ENCODE data around the gene SPIRE2.
"Not testable (repeated sequence)": the region's sequence is repeated elsewhere in the genome, so short reads cannot be mapped to it uniquely, and the experiment has no call there.

Gene SPIRE2

DNA sequence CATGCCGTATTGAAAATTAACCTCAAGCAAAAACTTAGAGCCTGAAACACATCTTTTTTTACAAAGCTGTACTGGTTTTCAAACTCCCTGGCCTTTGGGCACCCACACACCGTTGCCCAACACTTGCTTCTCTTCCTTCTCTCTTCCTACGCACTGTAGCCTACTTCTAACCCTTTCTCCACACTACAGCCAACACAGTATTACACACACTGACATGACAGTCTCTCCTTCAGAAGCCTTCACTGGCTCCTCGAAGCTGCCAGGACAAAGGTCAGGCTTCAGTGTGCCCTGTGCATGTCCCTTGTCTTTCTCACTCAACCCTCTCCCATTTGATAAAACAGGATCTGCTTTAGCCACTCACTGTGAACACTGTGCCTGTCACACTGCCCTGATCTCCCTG lies 19.8 kb upstream of the SPIRE2 start:
- DNase-seq: no peak

DNA sequence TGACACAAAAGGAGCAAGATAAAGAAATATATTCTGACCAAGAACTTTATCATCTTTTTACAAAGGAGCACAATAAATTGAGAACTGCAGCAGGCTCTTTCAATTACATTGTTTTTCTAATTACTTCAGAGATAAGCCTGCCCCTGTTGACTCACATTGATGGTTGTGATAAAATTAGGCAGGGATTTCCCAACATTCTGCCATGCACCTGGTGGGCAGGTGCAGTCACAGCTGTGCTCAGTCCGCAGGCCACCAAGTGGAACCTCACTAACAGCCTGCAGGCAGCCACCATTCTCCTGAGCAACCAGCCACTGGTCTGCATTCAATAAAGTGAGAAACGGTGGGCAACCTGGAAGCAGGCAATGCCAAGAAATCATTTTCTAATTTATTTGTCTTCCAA lies 17.0 kb upstream of the SPIRE2 start:
- DNase-seq: no peak

DNA sequence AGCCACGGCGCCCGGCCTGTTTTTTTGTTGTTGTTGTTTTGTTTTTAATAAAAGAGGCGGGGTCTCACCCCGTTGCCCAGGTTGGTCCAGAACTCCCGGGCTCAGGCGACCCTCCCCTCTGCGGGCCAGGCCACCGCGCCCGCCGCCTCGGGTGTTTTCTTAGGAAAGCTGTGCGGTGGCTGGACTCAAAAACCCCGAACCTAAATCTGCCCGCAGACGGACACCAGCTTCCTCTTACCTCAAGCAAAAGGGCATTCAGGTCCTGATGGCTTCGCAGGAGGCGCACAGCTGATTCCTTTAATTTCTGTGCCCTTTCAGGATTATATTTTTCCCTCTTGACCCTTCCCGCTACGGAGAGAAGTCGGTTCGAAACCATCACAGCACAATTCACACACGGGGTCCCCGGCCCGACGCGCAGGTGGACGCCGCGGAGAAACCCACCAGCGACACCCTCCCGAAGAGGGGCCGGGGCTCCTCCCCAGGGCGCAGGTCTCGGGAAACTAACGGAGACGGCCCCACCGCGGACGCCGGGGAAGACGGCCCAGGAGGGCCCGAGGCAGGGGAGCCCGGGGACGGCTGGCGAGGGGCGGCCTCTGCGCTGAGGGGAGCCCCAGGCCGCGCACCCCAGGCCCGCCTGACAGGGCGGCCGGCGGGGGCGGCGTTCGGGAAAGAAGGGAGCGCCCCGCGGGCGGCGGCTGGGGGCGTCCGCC lies 12.5 kb upstream of the SPIRE2 start:
- DNase-seq: peak; percentile 25 to 34

DNA sequence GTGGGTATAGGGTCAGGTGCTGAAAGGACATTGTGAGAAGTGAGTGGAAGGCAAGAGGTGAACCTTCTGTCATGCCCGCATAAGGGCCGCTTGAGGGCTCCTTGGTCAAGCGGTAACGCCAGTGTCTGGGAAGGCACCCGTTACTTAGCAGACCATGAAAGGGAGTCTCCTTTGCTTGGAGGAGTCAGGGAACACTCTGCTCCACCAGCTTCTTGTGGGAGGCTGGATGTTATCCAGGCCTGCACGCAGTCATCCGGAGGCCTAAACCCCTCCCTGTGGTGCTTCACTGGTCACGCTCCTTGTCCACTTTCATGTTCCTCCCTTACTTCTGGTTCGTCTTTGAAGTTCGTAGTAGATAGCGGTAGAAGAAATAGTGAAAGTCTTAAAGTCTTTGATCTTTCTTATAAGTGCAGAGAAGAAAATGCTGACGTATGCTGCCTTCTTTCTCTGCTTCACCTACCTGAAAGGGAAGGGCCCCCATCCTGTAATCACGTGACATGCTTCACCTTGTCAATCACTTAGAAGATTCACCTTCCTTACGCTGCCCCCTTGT lies 9.3 kb upstream of the SPIRE2 start:
- not testable (repeated sequence) for DNase-seq

DNA sequence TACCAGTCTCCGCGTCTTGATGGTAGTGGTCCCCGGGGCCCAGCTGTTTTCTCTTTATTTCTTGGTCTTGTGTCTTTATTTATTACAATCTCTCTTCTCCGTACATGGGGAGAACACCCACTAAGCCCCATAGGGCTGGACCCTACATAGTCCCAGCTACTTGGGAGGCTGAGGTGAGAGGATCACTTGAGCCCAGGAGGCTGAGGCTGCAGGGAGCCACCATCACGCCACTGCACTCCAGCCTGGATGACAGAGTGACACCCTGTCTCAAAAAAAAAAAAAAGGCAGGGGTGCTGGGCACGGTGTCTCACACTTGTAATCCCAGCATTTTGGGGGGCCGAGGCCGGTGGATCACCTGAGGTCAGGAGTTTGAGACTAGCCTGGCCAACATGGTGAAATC lies 8.8 kb upstream of the SPIRE2 start:
- DNase-seq: not testable (repeated sequence)

DNA sequence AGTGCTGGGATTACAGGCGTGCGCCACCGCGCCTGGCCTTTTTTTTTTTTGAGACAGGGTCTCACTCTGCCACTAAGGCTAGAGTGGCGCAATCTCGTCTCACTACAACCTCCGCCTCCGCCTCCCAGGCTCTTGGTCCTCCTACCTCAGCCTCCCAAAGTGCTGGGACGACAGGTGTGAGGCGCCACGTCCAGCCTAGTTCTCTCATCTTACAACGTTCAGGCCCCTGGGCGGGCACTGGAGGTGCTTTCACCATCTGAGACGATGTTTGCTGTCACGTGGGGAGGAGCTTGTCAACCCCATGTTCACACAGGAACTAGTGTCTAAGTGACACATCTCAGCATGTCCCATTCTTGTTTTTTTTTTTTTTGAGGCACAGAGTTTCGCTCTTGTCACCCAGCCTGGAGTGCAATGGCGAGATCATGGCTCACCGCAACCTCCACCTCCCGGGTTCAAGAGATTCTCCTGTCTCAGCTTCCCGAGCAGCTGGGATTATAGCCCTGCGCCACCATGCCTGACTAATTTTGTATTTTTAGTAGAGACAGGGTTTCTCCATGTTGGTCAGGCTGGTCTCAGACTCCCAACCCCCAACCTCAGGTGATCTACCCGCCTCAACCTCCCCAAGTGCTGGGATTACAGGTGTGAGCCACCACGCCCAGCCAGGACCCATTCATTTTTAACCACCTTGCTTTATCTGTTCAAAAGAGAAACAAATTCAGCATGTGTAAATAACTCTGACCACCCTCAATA lies 6.7 kb upstream of the SPIRE2 start:
- DNase-seq: no peak

DNA sequence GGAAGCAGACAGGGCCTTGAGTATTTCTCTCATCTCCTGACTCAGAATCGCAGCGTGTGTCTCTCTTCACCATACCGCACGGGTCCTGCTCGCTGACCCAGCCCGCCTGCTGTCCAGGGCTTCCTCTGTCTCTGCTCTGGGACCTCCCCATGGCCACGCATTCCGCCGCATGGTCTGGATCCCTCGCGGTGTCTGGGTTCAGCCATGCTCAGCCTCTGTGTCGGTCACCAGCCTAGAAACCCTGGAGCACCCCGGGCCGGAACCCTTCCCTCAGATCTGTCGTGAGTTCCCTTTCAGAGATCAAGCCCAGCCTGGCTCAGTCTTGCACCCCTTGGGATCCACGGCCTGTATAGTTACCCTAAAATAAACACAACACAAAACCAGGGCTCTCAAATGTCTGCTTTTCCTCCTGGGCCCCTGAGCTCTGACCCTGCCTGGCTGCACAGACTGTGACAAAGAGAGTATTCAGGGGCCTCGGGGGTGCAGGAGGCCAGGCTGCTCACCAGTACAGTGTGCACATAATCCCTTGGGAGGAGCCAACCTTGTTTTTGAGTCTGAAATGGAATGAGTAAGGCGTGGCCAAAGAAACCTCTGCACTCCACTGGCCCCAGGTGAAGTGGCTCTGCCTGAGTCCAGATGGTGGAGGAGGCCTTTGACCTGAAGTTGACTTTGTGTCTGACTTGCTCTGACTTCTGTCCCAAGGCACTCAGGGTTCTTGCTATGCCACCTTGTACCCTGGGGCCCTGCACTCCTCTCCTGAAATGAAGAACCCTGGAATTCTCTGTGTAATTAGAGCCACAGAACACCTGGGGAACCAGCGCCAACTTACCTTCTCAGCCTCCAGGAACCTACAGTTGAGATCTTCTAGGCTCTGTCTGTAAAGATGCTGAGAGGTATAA lies 5.8 kb upstream of the SPIRE2 start:
- no peak for DNase-seq

DNA sequence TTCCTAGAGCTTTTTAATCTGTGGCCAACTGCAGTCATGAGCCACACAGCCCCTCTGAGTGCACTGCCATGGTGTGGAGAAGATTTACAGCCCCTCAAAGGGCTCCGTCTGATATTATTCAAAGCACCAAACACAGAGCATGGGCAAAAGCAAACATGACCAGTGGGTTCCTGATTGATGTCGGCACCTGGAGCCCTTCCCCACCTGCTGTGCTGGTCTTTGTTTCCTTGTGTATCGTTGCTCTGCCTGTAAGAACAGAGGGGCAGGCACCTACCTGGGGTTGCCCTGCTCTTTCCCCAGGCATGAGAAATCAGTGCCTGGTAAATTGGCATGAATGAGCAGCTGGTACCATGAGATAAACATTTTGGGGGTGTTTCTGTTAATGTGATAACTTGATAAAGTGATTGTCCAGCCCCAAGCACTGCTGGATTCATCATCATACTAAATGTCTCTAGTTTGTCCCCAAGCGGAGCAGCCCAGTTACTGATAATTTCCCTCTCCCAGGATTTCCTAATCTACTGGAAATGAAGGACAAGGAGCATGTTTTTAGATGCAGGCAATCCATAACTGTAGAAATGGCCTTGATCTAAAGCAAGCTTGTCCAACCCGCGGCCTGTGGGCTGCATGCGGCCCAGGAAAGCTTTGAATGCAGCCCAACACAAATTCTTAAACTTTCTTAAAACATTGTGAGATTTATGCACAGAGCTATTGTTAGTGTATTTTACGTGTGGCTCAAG lies 5.0 kb upstream of the SPIRE2 start:
- DNase-seq: no peak

DNA sequence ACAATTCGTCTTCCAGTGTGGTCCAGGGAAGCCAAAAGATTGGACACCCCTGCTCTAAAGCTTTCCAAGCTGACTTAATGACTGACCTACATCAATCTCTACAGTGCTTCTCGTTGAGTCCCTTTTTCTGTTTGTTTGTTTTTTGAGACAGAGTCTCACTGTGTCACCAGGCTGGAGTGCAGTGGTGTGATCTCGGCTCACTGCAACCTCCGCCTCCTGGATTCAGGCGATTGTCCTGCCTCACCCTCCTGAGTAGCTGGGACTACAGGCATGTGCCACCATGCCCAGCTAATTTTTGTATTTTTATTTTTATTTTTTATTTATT lies 4.5 kb upstream of the SPIRE2 start:
- not testable (repeated sequence) for DNase-seq

DNA sequence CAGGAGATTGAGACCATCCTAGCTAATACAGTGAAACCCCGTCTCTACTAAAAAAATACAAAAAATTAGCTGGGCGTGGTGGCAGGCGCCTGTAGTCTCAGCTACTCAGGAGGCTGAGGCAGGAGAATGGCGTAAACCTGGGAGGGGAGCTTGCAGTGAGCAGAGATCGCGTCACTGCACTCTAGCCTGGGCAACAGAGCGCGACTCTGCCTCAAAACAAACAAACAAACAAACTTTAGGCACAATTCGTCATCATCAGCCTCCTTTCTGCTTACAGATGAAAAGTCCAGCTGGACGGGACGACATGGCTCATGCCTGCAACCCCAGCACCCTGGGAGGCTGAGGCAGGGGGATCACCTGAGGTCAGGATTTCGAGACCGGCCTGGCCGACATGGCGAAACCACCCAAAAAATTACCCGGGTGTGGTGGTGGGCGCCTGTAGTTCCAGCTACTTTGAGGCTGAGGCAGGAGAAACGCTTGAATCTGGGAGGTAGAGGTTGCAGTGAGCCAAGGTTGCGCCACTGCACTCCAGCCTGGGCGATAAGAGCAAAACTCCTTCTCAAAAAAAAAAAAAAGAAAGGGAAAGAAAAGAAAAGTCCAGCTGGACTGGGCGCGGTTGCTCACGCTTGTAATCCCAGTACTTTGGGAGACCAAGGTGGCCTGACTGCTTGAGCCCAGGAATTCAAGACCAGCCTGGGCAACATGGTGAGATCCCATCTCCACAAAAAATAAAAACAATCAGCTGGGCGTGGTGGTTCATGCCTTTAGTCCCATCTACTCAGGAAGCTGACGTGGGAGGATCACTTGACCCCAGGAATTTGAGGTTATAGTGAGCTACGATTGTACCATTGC lies 1.5 kb upstream of the SPIRE2 start:
- DNase-seq: no peak

DNA sequence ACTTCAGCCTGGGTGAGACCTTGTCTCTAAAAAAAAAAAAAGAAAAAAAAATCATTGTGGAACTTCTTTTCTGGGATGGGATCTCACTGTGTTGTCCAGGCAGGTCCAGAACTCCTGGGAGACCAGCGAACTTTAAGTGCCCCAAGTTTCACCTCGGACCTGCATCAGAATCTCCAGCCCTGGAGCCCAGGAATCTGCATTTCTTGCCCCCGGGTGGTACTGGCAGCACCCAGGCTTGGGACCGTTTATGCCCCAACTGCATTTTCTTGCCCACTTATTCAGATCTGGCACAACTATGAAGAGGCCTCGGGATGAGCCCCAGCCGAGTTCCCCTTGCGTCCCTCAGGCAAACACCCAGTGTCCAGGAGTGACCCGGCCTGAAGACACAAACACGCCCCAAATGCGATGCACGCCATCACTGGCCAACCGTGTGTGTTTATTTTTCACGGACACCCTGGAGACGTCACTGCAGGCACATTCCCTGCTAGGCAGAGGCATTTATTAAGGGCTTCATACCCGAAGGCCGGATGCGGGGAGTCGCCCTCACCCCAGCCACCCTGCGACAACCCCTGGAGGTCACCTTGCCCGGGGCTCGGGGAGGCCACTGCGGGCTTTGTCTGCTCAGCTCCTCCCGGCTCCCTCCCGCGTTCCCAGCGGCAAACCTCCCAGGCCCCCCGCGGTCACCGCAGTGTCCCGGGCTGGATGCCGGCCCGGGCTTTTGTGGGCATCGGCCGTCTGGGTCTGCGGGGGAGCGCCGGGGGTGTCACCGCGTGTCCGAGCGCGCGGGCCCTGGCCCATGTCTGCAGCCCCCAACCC lies 684 bp upstream of the SPIRE2 start:
- DNase-seq: no peak

DNA sequence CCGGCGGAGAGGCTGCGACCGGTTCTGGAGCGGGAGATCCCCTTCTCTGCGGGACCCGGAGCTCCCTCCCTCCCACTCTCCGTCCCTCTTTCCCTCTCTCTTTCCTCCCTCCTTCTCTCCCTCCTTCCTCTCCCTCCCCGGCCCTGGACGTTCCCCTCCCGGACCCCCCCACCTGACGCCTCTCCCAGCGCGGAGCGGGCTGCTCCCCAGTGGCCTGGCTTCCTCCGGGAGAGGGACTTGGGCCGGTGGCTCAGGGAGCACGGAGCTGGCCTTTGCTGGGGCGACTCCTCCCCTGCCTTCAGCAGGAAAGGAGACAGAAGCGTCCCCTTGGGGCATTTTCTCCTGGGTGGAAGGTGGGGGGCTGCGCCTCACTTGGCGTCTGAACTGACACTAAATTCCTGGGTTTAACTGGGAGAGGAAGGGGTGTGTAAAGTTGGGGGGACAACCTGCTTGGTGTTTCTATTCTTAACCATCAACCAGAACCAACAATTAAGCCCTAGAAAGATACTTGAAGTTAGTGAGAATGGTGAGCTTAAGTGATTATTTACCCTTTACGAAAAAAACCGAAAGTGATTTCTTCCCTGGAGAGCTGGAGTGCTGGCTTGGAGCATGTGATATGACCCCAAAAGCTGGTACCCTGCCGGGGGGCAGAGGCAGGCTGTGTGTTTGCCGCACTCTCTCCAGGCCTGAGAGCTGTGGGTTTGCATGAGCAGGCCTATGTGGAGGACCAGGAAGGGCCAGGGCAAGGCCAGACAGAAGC lies 775 bp downstream of the SPIRE2 start:
- DNase-seq: no peak

DNA sequence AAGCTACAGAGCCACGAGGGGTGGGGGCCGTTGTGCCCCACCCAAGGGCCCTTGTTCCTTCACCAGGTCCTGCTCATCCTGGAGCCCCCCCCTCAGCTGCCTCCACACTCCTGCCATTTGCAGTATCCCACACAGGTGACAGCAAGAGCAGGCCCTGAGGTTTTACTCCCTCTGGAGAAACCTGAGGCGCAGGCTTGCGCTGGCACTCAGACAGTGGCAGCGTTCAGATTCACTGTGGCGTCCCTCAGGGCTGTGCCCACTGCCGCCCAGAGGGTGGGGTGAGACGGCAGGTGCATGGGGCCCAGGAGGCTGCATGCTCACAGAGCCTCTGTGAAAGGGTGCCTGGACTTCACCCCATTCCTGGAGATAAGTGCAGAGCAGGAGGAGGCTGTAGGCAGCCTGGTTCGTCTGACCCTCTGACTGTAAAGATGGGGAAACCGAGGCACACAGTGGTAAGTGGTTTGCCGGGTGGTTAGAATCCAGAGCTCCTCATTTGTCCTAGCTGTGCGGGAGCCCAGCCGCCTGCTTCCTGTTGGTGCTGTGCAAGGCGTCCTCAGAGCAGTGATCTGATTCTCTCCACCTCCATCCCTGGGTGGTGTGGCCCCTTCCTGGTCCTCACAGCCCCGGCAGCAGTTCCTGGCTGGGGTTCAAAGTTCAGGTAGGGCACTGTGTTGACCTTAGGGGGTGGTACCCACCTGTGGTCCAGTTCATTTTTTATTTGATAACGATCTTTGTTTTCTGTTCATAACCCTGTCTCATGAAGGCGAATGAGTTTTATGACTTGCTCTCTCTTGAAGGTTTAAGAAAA lies 1.6 kb downstream of the SPIRE2 start:
- DNase-seq: no peak

DNA sequence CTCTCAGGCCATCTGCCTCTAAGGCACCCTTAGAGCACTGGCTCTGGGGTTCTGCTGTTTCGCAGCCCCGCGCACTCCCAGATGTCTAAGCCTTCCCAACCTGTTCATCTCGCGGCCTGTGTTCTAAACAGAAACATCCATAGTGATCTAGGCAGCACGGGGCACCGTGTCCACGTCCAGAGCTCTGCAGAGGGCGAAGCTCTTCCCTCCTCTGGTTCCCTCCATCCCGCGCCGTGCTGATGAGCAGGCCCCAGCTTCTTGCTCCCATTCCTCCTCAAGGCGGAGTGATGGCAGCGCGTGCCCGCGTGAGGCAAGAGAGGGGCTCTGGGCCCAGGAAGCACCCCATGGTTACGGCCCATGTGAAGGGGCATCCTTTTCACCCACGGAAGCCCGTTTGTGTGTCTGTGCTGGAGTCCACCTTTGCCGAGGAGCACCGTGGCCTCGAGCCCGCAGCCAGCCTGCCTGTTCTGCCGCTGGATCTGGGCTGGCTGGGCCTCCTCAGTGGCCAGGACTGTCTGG lies 3.6 kb downstream of the SPIRE2 start:
- DNase-seq: no peak

DNA sequence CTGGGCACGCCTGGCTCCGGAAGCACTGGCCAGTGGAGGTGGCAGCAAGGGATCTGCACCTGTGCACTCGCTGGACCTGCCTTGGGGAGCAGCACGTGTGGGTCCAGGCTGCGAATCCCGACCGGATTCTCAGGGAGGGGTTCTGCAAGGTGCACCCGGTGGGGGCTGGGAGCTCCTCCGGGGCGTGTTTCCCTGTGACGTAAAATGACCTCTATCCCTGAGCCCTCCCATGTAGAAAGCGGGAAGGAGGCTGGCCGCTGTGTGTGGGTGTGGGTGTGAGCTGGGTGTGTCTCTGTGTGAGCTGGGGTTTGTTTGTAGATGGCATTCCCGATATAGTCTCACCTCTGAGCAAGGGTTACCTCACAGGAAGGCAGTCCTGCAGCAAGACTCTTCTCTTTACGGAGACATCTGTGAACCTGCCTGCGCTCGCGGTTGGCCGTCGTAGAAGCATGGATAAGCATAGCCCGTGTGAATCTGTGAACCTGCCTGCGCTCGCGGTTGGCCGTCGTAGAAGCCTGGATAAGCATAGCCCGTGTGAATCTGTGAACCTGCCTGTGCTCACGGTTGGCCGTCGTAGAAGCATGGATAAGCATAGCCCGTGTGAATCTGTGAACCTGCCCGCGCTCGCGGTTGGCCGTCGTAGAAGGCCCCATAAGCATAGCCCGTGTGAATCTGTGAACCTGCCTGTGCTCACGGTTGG lies 5.5 kb downstream of the SPIRE2 start:
- DNase-seq: not testable (repeated sequence)

DNA sequence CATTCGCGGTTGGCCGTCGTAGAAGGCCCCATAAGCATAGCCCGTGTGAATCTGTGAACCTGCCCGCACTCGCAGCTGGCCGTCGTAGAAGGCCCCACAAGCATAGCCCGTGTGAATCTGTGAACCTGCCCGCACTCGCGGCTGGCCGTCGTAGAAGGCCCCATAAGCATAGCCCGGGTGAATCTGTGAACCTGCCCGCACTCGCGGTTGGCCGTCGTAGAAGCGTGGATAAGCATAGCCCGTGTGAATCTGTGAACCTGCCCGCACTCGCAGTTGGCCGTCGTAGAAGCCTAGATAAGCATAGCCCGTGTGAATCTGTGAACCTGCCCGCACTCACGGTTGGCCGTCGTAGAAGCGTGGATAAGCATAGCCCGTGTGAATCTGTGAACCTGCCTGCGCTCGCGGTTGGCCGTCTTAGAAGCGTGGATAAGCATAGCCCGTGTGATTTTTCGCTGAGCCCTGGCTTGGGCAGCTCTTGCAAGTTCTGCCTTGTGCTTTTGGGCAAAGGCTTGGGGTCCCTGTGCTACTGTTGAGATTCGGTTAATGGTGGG lies 6.6 kb downstream of the SPIRE2 start:
- not testable (repeated sequence) for DNase-seq

DNA sequence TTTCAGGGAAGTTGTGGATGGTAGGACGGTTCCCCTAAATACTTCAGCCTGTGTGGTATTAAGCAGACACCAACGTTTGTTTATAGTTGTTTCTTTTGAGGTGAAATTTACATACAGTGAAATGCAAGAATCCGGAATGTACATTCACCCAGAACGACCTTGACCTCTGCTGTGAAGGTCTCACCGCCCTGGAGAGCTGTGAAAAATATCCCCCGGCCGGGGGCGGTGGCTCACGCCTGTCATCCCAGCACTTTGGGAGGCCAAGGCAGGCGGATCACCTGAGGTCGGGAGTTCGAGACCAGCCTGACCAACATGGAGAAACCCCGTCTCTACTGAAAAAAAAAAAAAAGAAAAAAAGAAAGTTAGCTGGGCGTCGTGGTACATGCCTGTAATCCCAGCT lies 8.2 kb downstream of the SPIRE2 start:
- not testable (repeated sequence) for DNase-seq

DNA sequence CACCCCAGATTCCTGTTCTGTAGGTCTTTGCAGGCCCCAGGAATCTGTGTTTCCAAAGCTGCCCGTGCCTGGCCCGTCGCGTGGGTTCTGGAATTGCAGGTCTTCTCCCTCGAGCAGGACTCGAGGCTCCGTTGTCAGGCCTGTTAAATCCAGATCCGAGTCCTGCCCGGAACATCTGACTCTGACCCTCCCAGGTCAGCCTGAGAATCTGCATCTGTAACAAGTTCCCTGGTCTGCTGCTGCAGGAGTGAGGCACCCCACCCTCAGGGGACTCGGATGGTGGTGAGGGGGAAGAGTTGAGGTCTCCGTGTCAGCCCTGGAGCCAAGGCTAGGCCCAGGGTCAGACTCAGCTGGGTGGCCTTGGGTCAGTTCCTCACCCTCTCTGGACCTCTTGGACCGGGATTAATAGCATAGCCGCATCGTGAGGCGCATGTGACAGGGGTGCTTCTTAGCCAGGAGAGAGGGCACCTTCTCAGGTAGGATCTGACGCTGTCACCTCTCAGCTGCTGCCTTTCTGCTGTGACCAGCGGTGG lies 8.8 kb downstream of the SPIRE2 start:
- DNase-seq: no peak

Data from AML-193 (cell line).